Jurkat, Clone E6-1 (cell line): Measurements from ENCODE around the gene ZFHX3.

Experiments
- DNase-seq: peaks from one replicate; pipeline ENCODE4 v3.0.0-alpha.2; 2011; ENCODE audit warnings: low read depth, low spot score
- H3K4me3 ChIP-seq: 2 replicates; pipeline ENCODE4 v1.5.1; 2011; ENCODE audit warnings: mild to moderate bottlenecking, low read length, control low read depth, moderate library complexity

ZFHX3 gene

GRCh38 chr16:72963533-72964315, 84.2 kb downstream of the ZFHX3 start:
- DNase-seq = no peak

GRCh38 chr16:72962347-72962746, 85.6 kb downstream of the ZFHX3 start:
- H3K4me3 ChIP-seq = no peak overlapping the region
- no peak for DNase-seq

More at GRCh38 chr16:72963533-72964315, 84.2 kb downstream of the ZFHX3 start:
- no peak overlapping the region for H3K4me3 ChIP-seq

GRCh38 chr16:72961863-72962262, 86.1 kb downstream of the ZFHX3 start:
- no peak overlapping the region for H3K4me3 ChIP-seq
- no peak for DNase-seq

GRCh38 chr16:72961115-72961832, 86.7 kb downstream of the ZFHX3 start:
- H3K4me3 ChIP-seq = no peak overlapping the region
- DNase-seq = no peak

GRCh38 chr16:72960101-72960500, 87.8 kb downstream of the ZFHX3 start:
- no peak overlapping the region for H3K4me3 ChIP-seq
- no peak for DNase-seq

GRCh38 chr16:72959301-72959996, 88.5 kb downstream of the ZFHX3 start:
- H3K4me3 ChIP-seq = no peak overlapping the region
- no peak for DNase-seq

GRCh38 chr16:72958522-72959076, 89.3 kb downstream of the ZFHX3 start:
- no peak for DNase-seq
- no peak overlapping the region for H3K4me3 ChIP-seq

GRCh38 chr16:72957303-72958277, 90.3 kb downstream of the ZFHX3 start:
- no peak for DNase-seq
- no peak overlapping the region for H3K4me3 ChIP-seq

GRCh38 chr16:72956124-72957064, 91.5 kb downstream of the ZFHX3 start:
- DNase-seq = no peak
- no peak overlapping the region for H3K4me3 ChIP-seq

GRCh38 chr16:72952811-72953271, 95.1 kb downstream of the ZFHX3 start:
- H3K4me3 ChIP-seq = no peak overlapping the region
- no peak for DNase-seq

GRCh38 chr16:72952404-72952803, 95.5 kb downstream of the ZFHX3 start:
- no peak for DNase-seq
- no peak overlapping the region for H3K4me3 ChIP-seq

GRCh38 chr16:72951916-72952315, 96.0 kb downstream of the ZFHX3 start:
- DNase-seq = no peak

GRCh38 chr16:72950669-72951068, 97.3 kb downstream of the ZFHX3 start:
- no peak overlapping the region for H3K4me3 ChIP-seq
- DNase-seq = no peak

More at GRCh38 chr16:72951916-72952315, 96.0 kb downstream of the ZFHX3 start:
- no peak overlapping the region for H3K4me3 ChIP-seq

GRCh38 chr16:72948238-72948829, 99.6 kb downstream of the ZFHX3 start:
- no peak overlapping the region for H3K4me3 ChIP-seq
- no peak for DNase-seq

- DNase-seq = no peak
These were observed 100.3 kb downstream of the ZFHX3 start for GRCh38 chr16:72947379-72948237.

More at GRCh38 chr16:72947379-72948237, 100.3 kb downstream of the ZFHX3 start:
- H3K4me3 ChIP-seq = no peak overlapping the region
